GM23248 (cell line): Measurements from ENCODE around the gene MRPL49.

Experiments used
- EZH2 ChIP-seq: fragments of 200-600 bp; sonication (generic); IDR thresholded peaks from 2 replicates; pipeline ENCODE4 v1.6.1; 2018; ENCODE audit warnings: antibody characterized with exemption, mild to moderate bottlenecking; ENCODE audit not compliant: insufficient read depth, poor library complexity, severe bottlenecking
- EZH2phosphoT487 ChIP-seq: fragments of 200-600 bp; sonication (generic); IDR thresholded peaks from 2 replicates; pipeline ENCODE4 v1.6.1; 2018; ENCODE audit warnings: antibody characterized with exemption, moderate library complexity, mild to moderate bottlenecking, low read depth; ENCODE audit not compliant: insufficient read depth

GRCh38 chr11:65111744-65112545 lies 10.2 kb upstream of the MRPL49 start, which contains the start of gene TM7SF2:
- TF ChIP-seq EZH2 (no peak), EZH2phosphoT487 (no peak)
